ENCODE measurements around the gene HRH4.

GRCh38 chr18:24417480-24417879 lies 43.0 kb upstream of the HRH4 start:
- TF ChIP-seq PBX3 (IDR thresholded peaks at IDR 0.05), result no peak
- TF ChIP-seq GATA2 (CRISPR knock-in tag; IDR thresholded peaks at IDR 0.05), result no peak
- TF ChIP-seq CHD2 (IDR thresholded peaks at IDR 0.05; ENCODE audit: low read length, partially characterized antibody), result no peak
- no peak for TF ChIP-seq REST (IDR thresholded peaks at IDR 0.05; ENCODE audit: low read depth, low read length)
- TF ChIP-seq TAF1 (IDR thresholded peaks at IDR 0.05; ENCODE audit: borderline replicate concordance, low read depth, low read length), result no peak
- no peak for TF ChIP-seq CTCF (IDR thresholded peaks at IDR 0.05)
- TF ChIP-seq EP300 (IDR thresholded peaks at IDR 0.05; ENCODE audit: borderline replicate concordance in 1 of 2, low read depth in 1 of 2, low read length in 1 of 2), result no peak
